COLO829 (cell line): ENCODE data around the gene FCHO1.

Source experiments
- DNase-seq: peaks from one replicate; pipeline ENCODE4 v3.0.0; 2012; ENCODE audit warnings: low spot score

FCHO1 gene

GRCh38 chr19:17751103-17751911 lies at the start of gene FCHO1:
Gene FCHO1, plus strand, starts transcription at chr19:17751477. Its CDS starts 3,688 bp downstream, at chr19:17755165.
- no peak for DNase-seq

GRCh38 chr19:17703824-17704463 lies 47.3 kb upstream of the FCHO1 start:
- no peak for DNase-seq

GRCh38 chr19:17706750-17707181 lies 44.5 kb upstream of the FCHO1 start:
- DNase-seq = no peak

GRCh38 chr19:17711851-17712250 lies 39.4 kb upstream of the FCHO1 start:
- DNase-seq = no peak

GRCh38 chr19:17716309-17716929 lies 34.9 kb upstream of the FCHO1 start:
- no peak for DNase-seq

GRCh38 chr19:17718550-17718946 lies 32.7 kb upstream of the FCHO1 start:
- no peak for DNase-seq

- peak; percentile 65 for DNase-seq
Measured at GRCh38 chr19:17718947-17719711, 32.1 kb upstream of the FCHO1 start, which contains the start of gene MAP1S. Gene MAP1S, plus strand, starts transcription at chr19:17719480. Its CDS starts 23 bp downstream, at chr19:17719503.

GRCh38 chr19:17719730-17720400 lies 31.4 kb upstream of the FCHO1 start:
- no peak for DNase-seq

GRCh38 chr19:17720440-17720839 lies 30.8 kb upstream of the FCHO1 start:
- DNase-seq = no peak

- no peak for DNase-seq
Measured at GRCh38 chr19:17721111-17721628, 30.1 kb upstream of the FCHO1 start.

GRCh38 chr19:17721821-17722220 lies 29.5 kb upstream of the FCHO1 start:
- DNase-seq = no peak

GRCh38 chr19:17722655-17723240 lies 28.5 kb upstream of the FCHO1 start:
- DNase-seq = no peak

- no peak for DNase-seq
Measured at GRCh38 chr19:17724655-17725054, 26.6 kb upstream of the FCHO1 start.

- no peak for DNase-seq
Measured at GRCh38 chr19:17725422-17726078, 25.7 kb upstream of the FCHO1 start.

GRCh38 chr19:17726136-17726741 lies 25.0 kb upstream of the FCHO1 start:
- DNase-seq = no peak

GRCh38 chr19:17726964-17727773 lies 24.1 kb upstream of the FCHO1 start:
- no peak for DNase-seq

GRCh38 chr19:17727843-17728242 lies 23.4 kb upstream of the FCHO1 start:
- no peak for DNase-seq

- DNase-seq = no peak
Measured at GRCh38 chr19:17733127-17733526, 18.1 kb upstream of the FCHO1 start.

- no peak for DNase-seq
Measured at GRCh38 chr19:17734146-17734545, 17.1 kb upstream of the FCHO1 start.
